SW480 (cell line): ENCODE measurements around the gene EXOC6B.
"Not testable (repeated sequence)": the region's sequence is repeated elsewhere in the genome, so short reads cannot be mapped to it uniquely, and the experiment has no call there.

Experiments used
- DNase-seq: peaks from one replicate; pipeline ENCODE4 v3.0.0-alpha.2; 2016; ENCODE audit warnings: low spot score

EXOC6B gene

DNA sequence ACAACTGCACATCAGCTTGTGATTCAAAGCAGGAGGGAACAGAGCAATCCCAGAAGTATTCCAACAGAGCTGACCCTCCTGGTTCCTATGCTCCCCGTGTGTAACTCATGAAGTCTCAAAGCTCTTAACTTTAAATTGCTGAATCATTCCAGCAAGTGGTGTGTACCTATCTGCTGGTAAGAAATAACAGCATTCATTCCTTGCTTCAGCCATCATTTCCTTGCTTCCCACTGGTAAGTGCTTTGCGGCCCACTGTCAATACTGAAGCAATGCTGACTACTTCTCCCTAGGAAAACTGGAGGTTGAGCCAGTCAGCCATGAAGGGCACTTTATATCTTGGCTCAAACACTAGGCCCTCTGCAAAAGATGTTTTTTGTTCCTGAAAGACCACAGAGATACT is 222.4 kb downstream of the EXOC6B start:
- no peak for DNase-seq

DNA sequence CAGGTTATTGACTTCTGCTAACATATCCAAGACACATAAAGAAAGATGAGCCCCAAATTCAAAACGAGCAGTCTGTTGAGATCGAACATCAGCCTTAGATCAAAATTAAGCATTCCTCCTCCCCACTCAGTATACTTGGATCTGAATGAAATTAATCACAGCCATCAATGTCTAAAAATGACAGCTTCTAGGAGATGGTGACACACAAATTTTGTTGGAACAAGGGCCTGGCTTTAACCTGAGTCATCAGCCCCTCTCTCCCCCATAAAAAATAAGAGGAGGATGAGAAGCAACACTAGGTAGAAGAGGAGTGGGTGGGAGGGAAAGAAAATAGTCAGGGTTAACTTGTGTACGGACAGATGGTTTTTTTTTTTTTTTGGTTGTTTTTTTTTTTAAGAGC is 223.1 kb downstream of the EXOC6B start:
- DNase-seq: no peak

DNA sequence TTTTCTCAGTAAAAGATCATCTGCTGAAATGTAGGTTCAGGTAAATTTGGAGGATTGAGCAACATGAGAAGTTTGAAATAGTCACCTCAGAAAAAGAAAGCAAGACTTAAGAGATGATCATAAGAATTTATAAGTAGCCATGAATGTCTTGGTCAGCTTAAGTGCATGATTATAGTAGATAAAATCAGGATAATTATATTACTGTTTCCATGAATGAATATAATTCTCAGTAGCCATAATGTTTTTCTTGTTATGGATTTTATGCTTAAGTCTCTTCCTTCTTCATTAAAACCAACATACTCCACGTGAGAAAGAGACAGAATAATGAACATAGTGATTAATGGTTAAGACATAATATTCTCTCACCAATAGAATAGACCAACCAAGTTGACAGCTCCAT is 223.7 kb downstream of the EXOC6B start:
- DNase-seq: no peak

DNA sequence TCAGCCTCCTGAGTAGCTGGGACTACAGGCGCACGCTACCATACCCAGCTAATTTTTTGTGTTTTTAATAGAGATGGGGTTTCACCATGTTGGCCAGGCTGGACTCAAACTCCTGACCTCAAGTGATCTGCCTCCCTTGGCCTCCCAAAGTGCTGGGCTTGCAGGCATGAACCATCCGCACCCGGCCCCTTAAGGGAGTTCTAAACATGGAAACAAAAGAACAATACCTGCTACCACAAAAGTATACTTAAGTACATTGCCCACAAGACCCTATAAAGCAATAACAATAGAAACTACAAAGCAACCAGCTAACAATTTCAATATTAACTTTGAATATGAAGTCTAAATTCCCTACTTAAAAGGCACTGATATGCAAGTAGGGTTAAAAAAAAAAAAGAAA is 242.0 kb downstream of the EXOC6B start:
- not testable (repeated sequence) for DNase-seq

DNA sequence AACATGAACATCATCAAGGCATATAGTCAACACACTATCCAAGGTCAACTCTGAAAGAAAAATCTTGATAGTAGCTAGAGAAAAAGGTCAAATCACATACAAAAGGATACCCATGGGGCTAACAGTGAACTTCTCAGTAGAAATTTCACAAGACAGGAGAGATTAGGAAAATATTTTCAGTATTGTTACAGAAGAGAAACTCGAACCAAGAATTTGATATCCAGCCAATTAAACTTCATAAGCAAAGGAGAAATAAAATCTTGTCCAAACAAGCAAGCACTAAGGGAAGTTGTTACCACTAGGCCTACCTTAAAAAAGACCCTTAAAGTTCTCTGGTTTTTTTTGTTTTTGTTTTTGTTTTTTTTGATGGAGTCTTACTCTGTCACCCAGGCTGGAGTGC is 242.5 kb downstream of the EXOC6B start:
- DNase-seq: no peak

DNA sequence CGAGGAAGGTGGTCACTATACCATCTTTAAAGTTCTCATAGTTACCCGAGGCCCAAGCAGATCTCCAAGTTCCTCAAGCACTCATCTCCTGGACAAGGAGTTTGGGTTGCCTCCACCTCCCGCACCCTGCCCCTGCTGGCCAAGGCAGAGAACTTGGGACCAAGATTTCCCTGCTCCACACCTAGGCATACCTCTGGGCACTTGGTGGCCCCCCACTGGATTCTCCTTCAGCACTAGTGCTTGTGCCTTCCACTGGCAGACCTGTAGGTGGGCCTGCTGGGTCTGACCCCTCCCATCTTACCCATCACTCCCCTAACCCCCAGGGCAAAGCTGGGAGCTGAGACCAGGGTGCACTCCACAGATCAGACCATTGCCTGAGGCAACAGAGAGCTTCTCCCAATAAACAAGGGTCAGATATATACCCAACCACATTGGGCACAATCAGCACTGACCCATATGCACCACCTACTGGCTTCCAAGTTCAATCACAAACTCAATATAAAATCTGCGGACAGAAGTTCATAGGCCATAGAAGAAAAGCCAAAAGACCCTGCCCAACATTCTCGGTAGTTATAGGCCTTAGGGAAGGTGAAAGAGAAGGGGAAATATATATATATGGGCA is 244.2 kb downstream of the EXOC6B start:
- DNase-seq: no peak

DNA sequence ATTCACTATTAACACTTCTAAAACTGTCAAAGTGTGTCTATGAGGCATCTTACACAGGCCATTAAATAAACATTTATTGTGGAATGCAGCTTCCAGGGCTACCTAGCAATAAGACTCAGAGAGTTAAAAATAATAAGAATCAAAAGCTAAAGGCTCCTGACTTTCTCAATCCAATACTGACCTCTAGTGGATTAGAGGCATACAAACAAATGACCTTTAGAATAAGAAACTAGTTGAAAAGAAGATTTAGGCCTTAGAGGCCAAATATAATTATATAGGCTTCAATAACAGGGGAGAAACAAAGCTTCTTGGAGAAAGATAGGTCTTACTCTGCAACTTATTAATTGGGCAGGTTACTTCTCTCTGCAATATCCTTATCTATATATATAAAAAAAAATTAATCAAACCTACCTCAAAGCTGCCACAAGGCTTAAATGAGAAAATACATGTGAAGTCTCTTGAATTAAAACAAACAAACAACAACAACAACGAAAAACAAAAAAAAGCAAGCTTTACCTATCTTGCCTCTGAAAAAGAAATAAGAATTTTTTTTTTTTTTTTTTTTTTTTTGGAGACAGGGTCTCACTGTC is 246.1 kb downstream of the EXOC6B start:
- DNase-seq: peak; percentile 71

DNA sequence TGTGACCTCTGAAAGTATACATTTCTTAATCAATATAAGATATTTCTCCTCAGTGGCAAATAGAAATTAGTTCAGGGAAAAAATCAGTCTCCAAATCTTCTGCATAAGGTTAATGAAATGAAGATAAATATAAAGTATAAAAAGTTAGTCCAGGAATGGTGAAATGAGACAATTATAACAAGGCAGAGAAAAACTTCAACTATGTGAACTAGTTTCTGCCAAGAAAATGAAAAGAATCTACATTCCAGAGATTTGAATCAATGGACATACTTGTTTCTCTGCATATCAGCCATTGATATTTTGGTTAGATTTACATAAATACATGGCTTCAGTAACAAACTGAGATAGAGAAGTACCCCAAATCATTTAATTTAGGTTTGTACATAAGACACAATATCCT is 249.0 kb downstream of the EXOC6B start:
- DNase-seq: no peak

DNA sequence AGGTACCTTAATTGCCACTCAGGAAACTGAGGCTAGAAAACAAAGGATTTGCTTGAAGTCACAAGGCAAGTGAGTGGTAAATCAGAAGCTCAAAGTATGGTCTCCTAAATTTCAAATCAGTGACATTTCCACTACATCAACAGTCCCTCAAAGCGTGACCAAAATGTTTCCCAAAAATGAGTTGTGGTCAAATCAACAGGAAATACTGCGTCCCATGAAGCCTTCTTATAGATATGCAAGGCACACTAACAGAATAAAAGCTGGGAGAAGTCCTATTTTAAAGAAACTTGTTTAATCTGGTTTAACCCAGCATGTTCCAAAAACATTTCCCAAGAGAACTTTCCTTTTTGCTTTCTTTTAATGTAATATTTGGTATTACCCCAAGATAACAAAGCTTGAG is 249.4 kb downstream of the EXOC6B start:
- DNase-seq: no peak

DNA sequence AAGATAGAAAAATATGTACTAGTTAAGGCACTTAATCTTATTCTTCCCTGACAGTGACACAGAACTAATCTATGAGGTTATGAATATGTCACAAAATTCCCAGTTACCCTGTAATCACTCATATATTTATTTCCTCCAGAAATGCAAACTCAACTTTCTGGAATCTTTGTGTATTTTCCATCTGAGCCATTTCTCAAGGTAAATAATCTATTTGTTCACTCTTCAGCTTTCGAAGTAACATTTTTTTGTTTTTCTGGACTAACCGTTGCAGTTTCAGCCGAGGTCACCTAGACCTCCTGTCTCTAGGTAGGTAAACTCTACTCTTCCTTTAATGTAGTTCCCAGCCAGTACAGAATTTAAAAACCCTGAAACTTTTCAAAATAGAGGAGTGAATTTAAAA is 250.9 kb downstream of the EXOC6B start:
- no peak for DNase-seq

DNA sequence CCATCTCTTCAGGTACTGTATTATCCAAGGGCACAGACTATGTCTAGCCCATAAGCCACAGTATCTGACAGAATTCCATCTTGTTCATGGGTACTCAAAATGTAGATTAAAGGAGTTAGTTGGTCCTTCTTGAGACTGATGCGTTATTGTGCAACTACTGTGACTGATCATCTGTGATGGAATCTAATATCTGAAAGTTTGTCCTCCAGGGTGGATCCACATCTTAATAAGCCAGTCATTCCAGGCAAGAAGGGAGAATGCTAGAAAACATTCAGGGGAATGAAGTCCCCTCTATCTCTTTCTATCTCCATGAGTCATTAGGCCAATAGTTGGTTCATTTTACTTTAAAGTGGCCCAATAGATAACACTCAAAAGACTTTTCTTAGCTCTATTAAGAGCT is 252.6 kb downstream of the EXOC6B start:
- no peak for DNase-seq

DNA sequence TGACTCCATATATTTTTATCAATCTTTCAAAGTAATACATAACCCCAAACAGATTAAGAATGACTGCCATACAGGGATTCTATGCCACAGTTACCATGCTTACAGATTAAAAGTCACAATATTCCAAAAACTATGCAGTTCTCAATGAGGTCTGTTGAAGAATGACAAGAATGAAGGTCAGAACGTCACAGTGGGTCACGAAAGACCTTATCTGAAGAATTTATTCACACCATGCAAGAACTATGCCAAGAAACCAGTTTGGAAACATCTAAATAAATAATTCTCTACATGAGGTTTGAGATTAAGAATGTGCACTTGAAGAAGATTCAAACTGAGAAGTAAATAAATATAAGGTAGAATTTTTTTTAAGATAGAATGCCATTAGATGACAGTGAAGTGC is 253.3 kb downstream of the EXOC6B start:
- no peak for DNase-seq

DNA sequence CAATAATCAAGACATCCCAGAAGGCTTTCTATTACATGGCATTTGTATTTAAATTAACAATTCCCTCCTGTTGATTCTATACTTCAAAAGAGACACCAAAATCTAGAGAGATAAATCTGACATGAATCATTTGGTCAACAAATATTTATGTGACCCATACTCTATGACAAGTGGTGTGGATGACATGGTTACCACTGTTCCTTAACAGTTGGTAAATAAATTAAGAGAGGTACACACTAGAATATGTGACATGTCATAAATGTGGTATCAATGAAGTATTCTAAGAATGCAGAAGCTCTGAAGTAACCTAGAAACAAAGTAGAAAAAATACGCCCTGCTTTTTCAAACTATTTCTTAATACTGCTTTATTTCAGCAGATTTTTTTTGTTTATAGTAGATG is 255.4 kb downstream of the EXOC6B start:
- DNase-seq: peak; percentile 23

DNA sequence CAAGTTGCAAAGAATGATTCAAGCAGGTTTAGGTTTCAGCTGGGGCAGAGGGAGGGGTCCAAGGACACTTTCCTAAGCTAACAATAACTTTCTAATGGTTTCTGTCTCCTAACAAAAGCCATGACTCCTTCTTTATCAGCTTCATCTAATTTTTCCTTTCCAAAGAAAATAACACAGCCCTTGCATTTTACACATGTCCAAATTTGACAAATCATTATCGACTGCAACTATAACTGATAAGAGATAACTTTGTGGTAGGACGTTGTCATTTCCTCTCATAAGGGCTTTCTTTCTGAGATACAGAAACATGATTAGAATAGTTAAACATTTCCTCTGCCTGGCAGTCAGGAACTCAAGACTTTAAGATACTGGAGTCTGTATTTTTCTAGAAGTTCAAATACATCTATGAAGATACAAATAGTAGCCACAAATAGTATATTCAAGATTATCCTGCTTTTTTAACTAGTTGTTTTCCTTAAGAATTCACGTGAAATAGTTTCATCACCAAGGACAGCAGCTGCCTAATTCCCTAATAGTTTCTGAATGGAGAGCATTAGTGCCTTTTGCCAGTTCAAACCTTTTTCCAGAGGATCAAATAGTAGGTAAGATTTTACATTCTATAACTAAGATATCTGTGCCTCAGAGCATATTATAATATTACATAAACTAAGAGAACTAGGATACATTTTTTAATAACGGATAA is 263.2 kb downstream of the EXOC6B start:
- DNase-seq: no peak

DNA sequence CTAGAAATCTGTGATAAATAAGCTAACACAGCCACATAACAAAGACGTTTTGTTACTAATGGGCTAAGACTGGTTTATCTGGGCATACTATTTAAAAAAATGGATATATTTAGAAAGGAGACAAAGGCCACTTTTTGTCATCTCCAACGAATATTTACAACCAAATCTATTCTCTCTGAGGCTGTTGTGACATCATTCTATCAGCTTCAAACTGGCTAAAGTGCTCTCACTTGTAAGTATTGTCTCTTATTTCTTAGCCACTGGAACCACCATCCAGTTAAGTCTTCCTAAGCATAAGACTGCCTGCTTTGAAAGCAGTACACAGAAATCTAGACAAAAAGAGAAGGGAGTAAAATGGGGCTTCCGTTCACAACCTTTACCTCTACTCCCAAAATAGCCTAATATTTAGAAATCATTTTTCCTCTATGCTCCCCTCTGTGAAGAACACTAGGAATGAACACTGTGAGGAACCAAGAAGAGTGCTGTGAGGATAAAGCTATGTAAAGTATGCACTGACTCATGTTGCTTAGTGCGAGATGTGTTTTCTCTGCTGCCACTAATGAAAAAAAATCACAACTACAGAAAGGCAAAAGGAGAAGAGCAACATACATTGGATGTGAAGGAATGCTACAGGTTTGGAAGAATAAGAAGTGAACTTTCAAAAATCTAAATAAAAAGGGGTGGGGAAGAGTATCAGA is 264.1 kb downstream of the EXOC6B start:
- peak; percentile 14 for DNase-seq

DNA sequence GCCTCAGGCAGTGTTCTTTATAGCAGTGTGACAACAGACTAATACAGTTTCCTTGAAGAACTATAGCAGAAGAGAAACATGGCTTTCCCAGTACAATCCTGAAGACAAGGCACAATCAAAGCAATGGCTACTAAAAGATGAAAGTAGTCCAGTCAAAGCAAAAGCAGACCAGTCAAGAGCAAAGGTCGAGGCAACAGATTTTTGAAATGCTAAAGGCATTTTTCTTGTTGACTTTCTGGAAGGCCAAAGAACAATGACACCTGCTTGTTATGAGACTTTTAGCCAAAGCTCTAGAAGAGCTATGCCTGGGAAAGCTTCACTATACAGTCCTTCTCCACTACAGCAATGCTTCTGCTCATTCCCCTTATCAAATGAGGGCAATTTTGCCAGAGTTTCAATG is 269.9 kb downstream of the EXOC6B start:
- DNase-seq: no peak

DNA sequence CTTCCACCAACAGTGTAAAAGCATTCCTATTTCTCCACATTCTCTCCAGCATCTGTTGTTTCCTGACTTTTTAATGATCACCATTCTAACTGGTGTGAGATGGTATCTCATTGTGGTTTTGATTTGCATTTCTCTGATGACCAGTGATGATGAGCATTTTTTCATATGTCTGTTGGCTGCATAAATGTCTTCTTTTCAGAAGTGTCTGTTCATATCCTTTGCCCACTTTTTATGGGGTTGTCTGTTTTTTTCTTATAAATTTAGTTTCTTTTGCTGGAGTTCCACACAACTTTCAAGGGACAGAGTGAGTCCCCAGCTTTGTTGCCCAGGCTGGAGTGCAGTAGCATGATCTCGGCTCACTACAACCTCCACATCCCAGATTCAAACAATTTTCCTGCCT is 270.5 kb downstream of the EXOC6B start:
- not testable (repeated sequence) for DNase-seq

DNA sequence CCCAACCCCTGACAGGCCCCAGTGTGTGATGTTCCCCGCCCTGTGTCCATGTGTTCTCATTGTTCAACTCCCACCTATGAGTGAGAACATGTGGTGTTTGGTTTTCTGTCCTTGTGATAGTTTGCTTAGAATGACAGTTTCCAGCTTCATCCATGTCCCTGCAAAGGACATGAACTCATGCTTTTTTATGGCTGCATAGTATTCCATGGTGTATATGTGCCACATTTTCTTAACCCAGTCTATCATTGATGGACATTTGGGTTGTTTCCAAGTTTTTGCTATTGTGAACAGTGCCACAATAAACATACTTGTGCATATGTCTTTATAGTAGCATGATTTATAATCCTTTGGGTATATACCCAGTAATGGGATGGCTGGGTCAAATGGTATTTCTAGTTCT is 270.9 kb downstream of the EXOC6B start:
- DNase-seq: not testable (repeated sequence)

DNA sequence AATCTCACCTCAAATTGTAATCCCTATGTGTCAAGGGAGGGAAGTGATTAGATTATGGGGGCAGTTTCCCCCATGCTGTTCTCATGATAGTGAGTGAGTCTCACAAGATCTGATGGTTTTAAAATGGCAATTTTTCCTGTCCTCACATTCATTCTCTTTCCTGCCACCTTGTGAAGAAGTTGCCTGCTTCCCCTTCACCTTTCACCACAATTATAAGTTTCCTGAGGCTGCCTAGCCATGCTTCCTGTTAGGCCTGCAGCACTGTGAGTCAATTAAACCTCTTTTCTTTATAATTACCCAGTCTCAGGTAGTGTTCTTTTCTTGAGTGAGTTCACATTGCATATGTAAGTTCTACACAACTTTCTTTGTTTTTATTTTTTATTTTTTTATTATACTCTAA is 271.5 kb downstream of the EXOC6B start:
- DNase-seq: no peak

DNA sequence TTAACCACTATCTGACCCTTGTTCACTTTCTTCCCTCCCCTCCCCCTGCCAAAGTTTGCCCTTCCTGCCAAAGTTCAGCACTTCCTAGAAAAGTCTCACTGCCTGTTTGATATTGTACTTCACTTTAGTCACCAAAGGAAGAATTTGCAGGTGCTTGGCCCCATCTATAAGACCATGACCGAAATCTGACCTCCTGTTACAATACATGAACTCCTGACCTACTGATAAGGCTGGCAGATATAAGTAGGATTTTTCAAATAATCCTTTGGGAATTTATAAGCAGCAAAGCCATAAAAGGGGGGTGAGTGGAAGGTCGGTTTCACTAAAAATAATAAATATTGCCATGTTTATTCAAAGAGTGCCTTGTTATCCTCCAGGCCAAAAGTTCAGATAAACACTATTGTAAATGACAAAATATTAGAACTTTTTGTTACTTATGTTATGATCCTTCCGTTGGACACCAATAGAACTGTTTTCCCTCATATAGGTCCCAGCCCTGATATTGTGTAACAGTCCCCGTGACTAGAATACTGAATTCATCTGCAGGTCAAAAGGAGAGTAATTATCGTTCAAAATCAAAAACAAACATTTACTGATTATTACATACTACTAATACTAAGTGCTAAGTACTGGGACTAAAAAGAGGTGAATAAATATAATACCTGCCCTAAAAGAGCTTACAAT is 277.6 kb downstream of the EXOC6B start:
- DNase-seq: no peak

DNA sequence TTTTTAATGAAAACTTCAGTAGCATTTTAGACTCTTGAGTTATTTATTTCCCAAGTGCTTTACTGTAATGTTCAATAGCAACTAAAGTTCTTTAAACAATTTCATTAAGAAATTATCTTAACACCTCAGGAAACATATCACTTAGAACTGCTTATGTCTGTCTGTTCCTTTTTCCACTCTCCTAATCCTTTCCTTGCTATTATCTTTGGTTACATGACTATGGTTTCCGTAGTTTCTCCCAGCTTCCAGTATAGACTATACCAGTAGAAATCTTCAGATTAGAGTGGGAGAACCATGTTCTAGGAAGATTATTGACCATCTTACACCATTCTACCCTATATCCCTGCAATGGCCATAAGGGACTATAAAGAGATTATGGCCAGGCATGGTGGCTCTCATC is 280.0 kb downstream of the EXOC6B start:
- no peak for DNase-seq

DNA sequence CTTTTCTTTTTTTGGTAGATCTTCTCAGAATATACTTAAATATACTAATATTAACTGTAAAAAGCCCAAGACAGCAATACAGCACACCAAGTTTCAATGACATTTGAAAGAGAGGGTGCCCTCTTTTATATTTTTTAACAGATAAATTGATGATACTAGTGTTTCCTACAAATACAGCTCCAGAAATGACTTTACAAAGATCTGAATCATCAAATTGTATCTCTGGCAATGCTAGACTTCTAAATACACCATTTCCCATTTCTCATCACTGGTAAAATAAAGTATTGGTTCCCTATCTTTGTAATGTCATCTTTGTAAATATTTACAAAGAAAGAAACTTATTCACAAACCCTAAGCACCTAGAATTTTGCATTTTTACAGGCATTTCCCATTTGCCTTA is 281.3 kb downstream of the EXOC6B start:
- no peak for DNase-seq
